ENCODE results near the gene ERVW-1. TPM values are rescaled to one million over a fixed set of nuclear protein-coding genes. Genes with fewer than 3 reads are reported as not detected.
A peak's percentile ranks its signal among the peaks of the same experiment; 100 is the strongest.

Gene ERVW-1
- total and polyA plus RNA-seq, 2 of the 13 experiments (the other 11 are each of a cell fraction or from before 2014, with no cell fraction given), result not detected

GRCh38 chr7:92448205-92448747, 29.5 kb downstream of the ERVW-1 start:
- Histone ChIP-seq H3K79me2 (ENCODE audit: insufficient read depth, low read length) (peaks cover 13% of the 10 kb centered on the region), H4K20me1 (ENCODE audit: insufficient read depth, low read length) (no peaks in the 10 kb centered on the region), H3K4me3 (replicated peaks in 1 of 3; ENCODE audit: insufficient read depth in 1 of 3, low read depth in 2 of 3, low read length in 3 of 3) (peak overlapping the region; percentile 73 to 98 (median 88)), H3K9ac (ENCODE audit: insufficient read depth, low read depth, low read length) (peak overlapping the region; percentile 98), H3K36me3 (replicated peaks in 1 of 2; ENCODE audit: control insufficient read depth in 1 of 2, insufficient read depth in 2 of 2, low read length in 2 of 2) (peaks cover 6 to 25% of the 10 kb centered on the region in 2 experiments; a peak in 4 of 5 replicates), H3K4me2 (ENCODE audit: low read depth, low read length) (peak overlapping the region; percentile 83), H3K9me3 (ENCODE audit: low read length) (no peaks in the 10 kb centered on the region), H2AFZ (ENCODE audit: low read length) (peak overlapping the region; percentile 8), H3K27ac (ENCODE audit: extremely low read length, insufficient read depth, low read length) (peak overlapping the region; percentile 93), H3K27me3 (ENCODE audit: control insufficient read depth in 1 of 2, insufficient read depth in 2 of 2, low read length in 2 of 2) (no peaks in the 10 kb centered on the region), H3K4me1 (ENCODE audit: insufficient read depth, low read length) (peaks cover 42% of the 10 kb centered on the region)
- intact Hi-C loops (cut with micrococcal nuclease; ENCODE audit: unreplicated experiment), result loop anchor here (2.0 to 5.0 kb wide), 3 partner anchors 75 to 316 kb away; partner anchors contain the start of genes CYP51A1 and LRRD1
- DNase-seq (ENCODE audit: low spot score), result peak; percentile 50
- FAIRE-seq, result peak; percentile 15
- ChIA-PET CTCF (ENCODE audit: low intra/inter-chr PET ratio, low total read pairs) (interaction anchor here (3.0 kb wide), 1 partner anchor 24 kb away, joined by 22 read pairs; no protein-coding TSS in a partner anchor), POLR2A (interaction anchor here (0.7 to 2.6 kb wide), 5 partner anchors 14 to 269 kb away, joined by 3 to 19 read pairs (median 6); partner anchors contain the start of genes LRRD1, PEX1 and RBM48)
- ATAC-seq, result peak; percentile 35
- in situ Hi-C loops (cut with HindIII; ENCODE audit: extremely low pct_ligation_motif_present, low pct_unique_long_range_greater_than_20kb), result loop anchor here (25.0 kb wide), 1 partner anchor 614 kb away; no protein-coding TSS in a partner anchor
- WGBS (ENCODE audit: low lambda C conversion rate), result 2% methylated on average over 11 of the region's 11 CpGs
- BruUV-seq (replicated peaks), result TSS peak; percentile 58
- TF ChIP-seq, protein P1, sequence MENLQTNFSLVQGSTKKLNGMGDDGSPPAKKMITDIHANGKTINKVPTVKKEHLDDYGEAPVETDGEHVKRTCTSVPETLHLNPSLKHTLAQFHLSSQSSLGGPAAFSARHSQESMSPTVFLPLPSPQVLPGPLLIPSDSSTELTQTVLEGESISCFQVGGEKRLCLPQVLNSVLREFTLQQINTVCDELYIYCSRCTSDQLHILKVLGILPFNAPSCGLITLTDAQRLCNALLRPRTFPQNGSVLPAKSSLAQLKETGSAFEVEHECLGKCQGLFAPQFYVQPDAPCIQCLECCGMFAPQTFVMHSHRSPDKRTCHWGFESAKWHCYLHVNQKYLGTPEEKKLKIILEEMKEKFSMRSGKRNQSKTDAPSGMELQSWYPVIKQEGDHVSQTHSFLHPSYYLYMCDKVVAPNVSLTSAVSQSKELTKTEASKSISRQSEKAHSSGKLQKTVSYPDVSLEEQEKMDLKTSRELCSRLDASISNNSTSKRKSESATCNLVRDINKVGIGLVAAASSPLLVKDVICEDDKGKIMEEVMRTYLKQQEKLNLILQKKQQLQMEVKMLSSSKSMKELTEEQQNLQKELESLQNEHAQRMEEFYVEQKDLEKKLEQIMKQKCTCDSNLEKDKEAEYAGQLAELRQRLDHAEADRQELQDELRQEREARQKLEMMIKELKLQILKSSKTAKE (CRISPR knock-in tag; IDR thresholded peaks at IDR 0.05; ENCODE audit: borderline replicate concordance), result no peak
- TF ChIP-seq HOXA3 (CRISPR knock-in tag; IDR thresholded peaks at IDR 0.05), result peak; percentile 11; the same call in 1 of the 2 replicates
- TF ChIP-seq GABPA (IDR thresholded peaks at IDR 0.05; ENCODE audit: low read depth, low read length), result 0 out of 2 replicates have a peak, but pooled peaks have one; percentile 25
- TF ChIP-seq GABPA (CRISPR knock-in tag; IDR thresholded peaks at IDR 0.05; ENCODE audit: low read depth), result peak; percentile 79
- TF ChIP-seq, protein P2, sequence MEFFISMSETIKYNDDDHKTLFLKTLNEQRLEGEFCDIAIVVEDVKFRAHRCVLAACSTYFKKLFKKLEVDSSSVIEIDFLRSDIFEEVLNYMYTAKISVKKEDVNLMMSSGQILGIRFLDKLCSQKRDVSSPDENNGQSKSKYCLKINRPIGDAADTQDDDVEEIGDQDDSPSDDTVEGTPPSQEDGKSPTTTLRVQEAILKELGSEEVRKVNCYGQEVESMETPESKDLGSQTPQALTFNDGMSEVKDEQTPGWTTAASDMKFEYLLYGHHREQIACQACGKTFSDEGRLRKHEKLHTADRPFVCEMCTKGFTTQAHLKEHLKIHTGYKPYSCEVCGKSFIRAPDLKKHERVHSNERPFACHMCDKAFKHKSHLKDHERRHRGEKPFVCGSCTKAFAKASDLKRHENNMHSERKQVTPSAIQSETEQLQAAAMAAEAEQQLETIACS (CRISPR knock-in tag; IDR thresholded peaks at IDR 0.05), result no peak
- peak; percentile 74; the same call in 1 of the 2 replicates for TF ChIP-seq KDM5A (IDR thresholded peaks at IDR 0.05; ENCODE audit: borderline replicate concordance, low read length)
- TF ChIP-seq CREB1 (IDR thresholded peaks at IDR 0.05), result peak; percentile 51; the same call in 1 of the 2 replicates
- peak; percentile 46; the same call in 1 of the 2 replicates for TF ChIP-seq CREB1 (CRISPR knock-in tag; IDR thresholded peaks at IDR 0.05)
- TF ChIP-seq HMGXB4 (CRISPR knock-in tag; IDR thresholded peaks at IDR 0.05; ENCODE audit: borderline replicate concordance in 1 of 2, low read depth in 1 of 2), result peak in 1 of 2 experiments; percentile 43; a peak in 2 of 4 replicates
- TF ChIP-seq ZBTB21 (CRISPR knock-in tag; IDR thresholded peaks at IDR 0.05), result peak; percentile 87
- peak; percentile 50 for TF ChIP-seq SAP130 (CRISPR knock-in tag; IDR thresholded peaks at IDR 0.05; ENCODE audit: low read depth)
- TF ChIP-seq GABPB1 (CRISPR knock-in tag; IDR thresholded peaks at IDR 0.05), result peak; percentile 53; the same call in 1 of the 2 replicates
- TF ChIP-seq ZNF782 (CRISPR knock-in tag; IDR thresholded peaks at IDR 0.05; ENCODE audit: borderline replicate concordance), result no peak
- TF ChIP-seq, protein P3, sequence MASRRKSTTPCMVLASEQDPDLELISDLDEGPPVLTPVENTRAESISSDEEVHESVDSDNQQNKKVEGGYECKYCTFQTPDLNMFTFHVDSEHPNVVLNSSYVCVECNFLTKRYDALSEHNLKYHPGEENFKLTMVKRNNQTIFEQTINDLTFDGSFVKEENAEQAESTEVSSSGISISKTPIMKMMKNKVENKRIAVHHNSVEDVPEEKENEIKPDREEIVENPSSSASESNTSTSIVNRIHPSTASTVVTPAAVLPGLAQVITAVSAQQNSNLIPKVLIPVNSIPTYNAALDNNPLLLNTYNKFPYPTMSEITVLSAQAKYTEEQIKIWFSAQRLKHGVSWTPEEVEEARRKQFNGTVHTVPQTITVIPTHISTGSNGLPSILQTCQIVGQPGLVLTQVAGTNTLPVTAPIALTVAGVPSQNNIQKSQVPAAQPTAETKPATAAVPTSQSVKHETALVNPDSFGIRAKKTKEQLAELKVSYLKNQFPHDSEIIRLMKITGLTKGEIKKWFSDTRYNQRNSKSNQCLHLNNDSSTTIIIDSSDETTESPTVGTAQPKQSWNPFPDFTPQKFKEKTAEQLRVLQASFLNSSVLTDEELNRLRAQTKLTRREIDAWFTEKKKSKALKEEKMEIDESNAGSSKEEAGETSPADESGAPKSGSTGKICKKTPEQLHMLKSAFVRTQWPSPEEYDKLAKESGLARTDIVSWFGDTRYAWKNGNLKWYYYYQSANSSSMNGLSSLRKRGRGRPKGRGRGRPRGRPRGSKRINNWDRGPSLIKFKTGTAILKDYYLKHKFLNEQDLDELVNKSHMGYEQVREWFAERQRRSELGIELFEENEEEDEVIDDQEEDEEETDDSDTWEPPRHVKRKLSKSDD (CRISPR knock-in tag; IDR thresholded peaks at IDR 0.05; ENCODE audit: low read depth), result 0 out of 2 replicates have a peak, but pooled peaks have one; percentile 21
- TF ChIP-seq SUZ12 (IDR thresholded peaks at IDR 0.05; ENCODE audit: low read depth, low read length), result no peak
- TF ChIP-seq ELF1 (CRISPR knock-in tag; IDR thresholded peaks at IDR 0.05), result peak; percentile 60
